A549 (cell line): ENCODE measurements around the gene PON1. TPM values are rescaled to one million over a fixed set of nuclear protein-coding genes. Genes with fewer than 3 reads are reported as not detected.
A peak's percentile ranks its signal among the peaks of the same experiment; 100 is the strongest.

Source experiments
- ATAC-seq, 2 experiments: fragments of 200-7000 bp in 1 of 2; fragments of >200 bp in 1 of 2; cut with Nextera tagmentation in 1 of 2; cut with Tn5 transposase in 1 of 2; 3 replicates each; pipeline versions ENCODE4 v1.8.0 to v1.9.1; 2018 to 2020; ENCODE audit warnings: mild to moderate bottlenecking in 1 of 2, moderate library complexity in 1 of 2
- CTCF ChIA-PET: fragments of 300-600 bp; sonication (Branson Sonifier 250); formaldehyde crosslinking; extraction: SDS; loops from one replicate; lab custom pipeline; 2021; ENCODE audit warnings: antibody characterized with exemption, inconsistent platforms; lab: Yijun Ruan, JAX
- POLR2A ChIA-PET: fragments of 350-600 bp; formaldehyde crosslinking; extraction: SDS; loops from one replicate; lab custom pipeline; 2021; ENCODE audit warnings: antibody characterized with exemption, inconsistent platforms; lab: Yijun Ruan, JAX
- DNase-seq, 2 experiments: peaks; one replicate each; pipeline versions ENCODE4 v3.0.0 to v3.0.0-alpha.2; 2011 to 2016; ENCODE audit warnings: low read depth in 1 of 2, low spot score in 1 of 2
- FAIRE-seq: peaks from 2 replicates; lab custom pipeline; 2011; peaks lifted over from hg19 to GRCh38; lab: Jason Lieb, UNC
- H3K27ac ChIP-seq, 2 experiments: fragments of >200 bp; sonication (Bioruptor Twin); formaldehyde crosslinking; 3 replicates each; pipeline ENCODE4 v1.5.1; 2016 to 2017
- H3K4me1 ChIP-seq: fragments of >200 bp; sonication (Bioruptor Twin); formaldehyde crosslinking; 3 replicates; pipeline ENCODE4 v1.6.1; 2016
- H3K4me2 ChIP-seq: fragments of >200 bp; sonication (Bioruptor Twin); formaldehyde crosslinking; 3 replicates; pipeline ENCODE4 v1.6.1; 2016
- H3K4me3 ChIP-seq: fragments of >200 bp; sonication (Bioruptor Twin); formaldehyde crosslinking; 3 replicates; pipeline ENCODE4 v1.5.1; 2016
- H3K9me3 ChIP-seq: fragments of >200 bp; sonication (Bioruptor Twin); formaldehyde crosslinking; 3 replicates; pipeline ENCODE4 v1.6.1; 2016
- ATOH8 ChIP-seq: fragments of 250-450 bp; sonication (Bioruptor Pico); IDR thresholded peaks from 2 replicates; pipeline ENCODE4 v1.5.0; 2020; ENCODE audit warnings: low read depth, mild to moderate bottlenecking, moderate library complexity
- BHLHE40 ChIP-seq: IDR thresholded peaks from 2 replicates; pipeline ENCODE4 v1.6.1; 2012; ENCODE audit warnings: low read depth, low read length, inconsistent platforms
- CBX8 ChIP-seq: fragments of 200-600 bp; sonication (generic); IDR thresholded peaks from 2 replicates; pipeline ENCODE4 v1.6.1; 2016
- CHD4 ChIP-seq: fragments of 200-600 bp; sonication (generic); IDR thresholded peaks from 2 replicates; pipeline ENCODE4 v1.6.1; 2016; ENCODE audit warnings: antibody characterized with exemption, mild to moderate bottlenecking, borderline replicate concordance
- HES2 ChIP-seq: fragments of >200 bp; sonication (Bioruptor Twin); formaldehyde crosslinking; IDR thresholded peaks from 2 replicates; pipeline ENCODE4 v1.6.1; 2016
- HEYL ChIP-seq: fragments of 250-450 bp; sonication (Bioruptor Pico); IDR thresholded peaks from 2 replicates; pipeline ENCODE4 v1.8.0; 2021; ENCODE audit warnings: mild to moderate bottlenecking, moderate library complexity
- HMGXB4 ChIP-seq: fragments of 250-450 bp; sonication (Bioruptor Pico); IDR thresholded peaks from 2 replicates; pipeline ENCODE4 v1.5.0; 2021; ENCODE audit warnings: mild to moderate bottlenecking, moderate library complexity, borderline replicate concordance
- HOXB5 ChIP-seq: fragments of 250-450 bp; sonication (Bioruptor Pico); IDR thresholded peaks from 2 replicates; pipeline ENCODE4 v1.5.0; 2020; ENCODE audit warnings: mild to moderate bottlenecking, moderate library complexity
- JUN ChIP-seq, 2 experiments: fragments of >200 bp; sonication (Bioruptor Twin); formaldehyde crosslinking; IDR thresholded peaks; 2 replicates in 1 of 2; 3 replicates in 1 of 2; pipeline ENCODE4 v1.6.1; 2016 to 2017
- MAFK ChIP-seq: fragments of 450-650 bp; IDR thresholded peaks from 2 replicates; pipeline ENCODE4 v1.6.1; 2014; ENCODE audit not compliant: partially characterized antibody
- MAX ChIP-seq: IDR thresholded peaks from 2 replicates; pipeline ENCODE4 v1.6.1; 2012
- NFE2L2 ChIP-seq: fragments of 150-350 bp; conservative IDR thresholded peaks from 2 replicates; pipeline ENCODE4 v1.6.1; 2014; ENCODE audit warnings: low read length
- RAD21 ChIP-seq, 2 experiments: fragments of >200 bp in 1 of 2; sonication (Bioruptor Twin) in 1 of 2; formaldehyde crosslinking in 1 of 2; IDR thresholded peaks in 1 of 2; conservative IDR thresholded peaks in 1 of 2; 2 replicates in 1 of 2; 3 replicates in 1 of 2; pipeline ENCODE4 v1.6.1; 2012 to 2018; ENCODE audit warnings: inconsistent platforms in 1 of 2
- REST ChIP-seq: fragments of 200-600 bp; sonication (generic); IDR thresholded peaks from 2 replicates; pipeline ENCODE4 v1.6.1; 2016; ENCODE audit warnings: antibody characterized with exemption, mild to moderate bottlenecking, moderate library complexity
- RFX5 ChIP-seq: fragments of 450-650 bp; IDR thresholded peaks from 2 replicates; pipeline ENCODE4 v1.7.1; 2014; ENCODE audit warnings: antibody characterized with exemption, mild to moderate bottlenecking, moderate library complexity
- SMC3 ChIP-seq: fragments of >200 bp; sonication (Bioruptor Twin); formaldehyde crosslinking; IDR thresholded peaks from 3 replicates; pipeline ENCODE4 v1.6.1; 2018; ENCODE audit warnings: inconsistent platforms
- USF2 ChIP-seq: fragments of 450-650 bp; IDR thresholded peaks from 2 replicates; pipeline ENCODE4 v1.6.1; 2014; ENCODE audit warnings: antibody characterized with exemption
- ZNF302 ChIP-seq: fragments of 250-450 bp; sonication (Bioruptor Pico); IDR thresholded peaks from 2 replicates; pipeline ENCODE4 v1.9.0; 2021; ENCODE audit warnings: inconsistent platforms, mild to moderate bottlenecking, moderate library complexity
- WGBS: methylation state at CpG from one replicate; pipeline ENCODE4 v1.1.6; 2017; ENCODE audit errors: missing lambda C conversion rate; 5-methylcytosine and 5-hydroxymethylcytosine counted together
- polyA plus RNA-seq, 4 experiments: library from polyadenylated mRNA; depleted of rRNA in 3 of 4; stranded (reverse); fragments of >200 nt; fragmentation: RNase III in 1 of 4; extraction: RNeasy Plus Mini Kit Qiagen cat#74134 plus additional on column Dnase treatment in 1 of 4; gene quantifications; 2 replicates in 3 of 4; 3 replicates in 1 of 4; pipeline ENCODE4 v1.2.3, GENCODE V29; 2011 to 2017

PON1 gene
- polyA plus RNA-seq, 2 of the 4 experiments (the other 2 are of a cell fraction): 0.93 to 6.6 TPM

- ATAC-seq (no peak), FAIRE-seq (no peak), DNase-seq (no peak)
- ChIA-PET CTCF (interaction anchor here (0.9 to 3.9 kb wide), 4 partner anchors 14 to 169 kb away, joined by 3 to 19 read pairs (median 10); partner anchors contain the start of gene PON1), POLR2A (no interaction called here)
- Histone ChIP-seq H3K4me2 (no peak overlapping the region), H3K4me3 (no peak overlapping the region), H3K4me1 (peaks cover 13% of the 10 kb centered on the region), H3K27ac (peak overlapping the region in 1 of 2 experiments; percentile 64; a peak in 2 of 6 replicates), H3K9me3 (no peaks in the 10 kb centered on the region)
- TF ChIP-seq MAFK (no peak), RAD21 (conservative IDR thresholded peaks at IDR 0.05 in 1 of 2, IDR thresholded peaks at IDR 0.05 in 1 of 2) (no peak), JUN (IDR thresholded peaks at IDR 0.05) (no peak), ATOH8 (CRISPR knock-in tag) (no peak), HMGXB4 (CRISPR knock-in tag) (no peak), HEYL (CRISPR knock-in tag) (no peak), BHLHE40 (no peak), CHD4 (no peak), USF2 (no peak), RFX5 (no peak), REST (no peak), CBX8 (no peak), NFE2L2 (no peak), HES2 (no peak), MAX (no peak), SMC3 (no peak), ZNF302 (CRISPR knock-in tag) (no peak), HOXB5 (CRISPR knock-in tag) (no peak)
- WGBS: 95% methylated on average over 2 of the region's 2 CpGs
Measured at GRCh38 chr7:95309951-95310350, 14.4 kb downstream of the PON1 start.

- no peak for DNase-seq
- POLR2A ChIA-PET: no interaction called here
- no peak overlapping the region for H3K4me3 ChIP-seq
- H3K4me2 ChIP-seq: no peak overlapping the region
- peaks cover 30% of the 10 kb centered on the region for H3K4me1 ChIP-seq
- WGBS: 91% methylated on average over 7 of the region's 7 CpGs
- 0 out of 6 replicates have a peak overlapping the region, but pooled peaks of 1 of the 2 experiments have one; percentile 13 for H3K27ac ChIP-seq
- TF ChIP-seq SMC3: no peak
- no peak for FAIRE-seq
- CTCF ChIA-PET: interaction anchor here (0.6 to 1.5 kb wide), 3 partner anchors 58 to 734 kb away, joined by 3 to 4 read pairs (median 3); no protein-coding TSS in a partner anchor
- ATAC-seq: no peak
- no peaks in the 10 kb centered on the region for H3K9me3 ChIP-seq
Measured at GRCh38 chr7:95304990-95305389, 19.3 kb downstream of the PON1 start.
